ENCODE results near the gene FLRT2.

The FLRT2 gene

DNA sequence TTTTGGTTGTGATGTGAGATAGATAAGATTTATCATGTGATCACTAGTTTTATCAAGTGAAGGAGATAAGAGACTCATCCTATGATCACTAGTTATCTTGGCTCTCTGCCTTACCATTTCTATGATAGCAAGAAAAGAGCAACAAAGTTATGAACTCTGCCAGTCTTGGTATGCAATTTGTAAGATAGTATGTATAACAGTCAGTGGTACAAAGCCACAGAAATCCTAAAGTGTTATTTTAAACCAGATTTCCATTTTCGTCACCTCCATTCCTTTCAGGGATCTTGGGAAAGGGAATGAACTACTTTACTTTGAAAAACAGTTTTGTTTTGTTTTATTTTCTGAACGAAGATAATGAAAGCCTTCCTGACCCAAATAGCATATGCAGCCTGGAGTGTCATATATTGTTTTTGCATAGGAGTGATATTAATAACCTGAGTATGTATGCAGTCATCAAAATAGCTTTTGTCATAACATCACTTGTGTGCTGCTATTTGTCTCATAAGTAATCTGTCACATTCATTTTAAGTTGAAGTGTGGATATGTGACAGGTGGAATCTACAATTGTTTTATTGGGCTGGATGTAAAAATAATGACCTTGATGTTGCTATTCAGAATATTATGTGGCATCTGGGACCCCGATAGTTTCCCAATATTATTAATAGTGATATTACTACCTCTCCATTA lies 35.0 kb downstream of the FLRT2 start:
- H3K4me3 ChIP-seq (ENCODE audit: low read depth, low read length): no peak overlapping the region
- TF ChIP-seq, protein P1, sequence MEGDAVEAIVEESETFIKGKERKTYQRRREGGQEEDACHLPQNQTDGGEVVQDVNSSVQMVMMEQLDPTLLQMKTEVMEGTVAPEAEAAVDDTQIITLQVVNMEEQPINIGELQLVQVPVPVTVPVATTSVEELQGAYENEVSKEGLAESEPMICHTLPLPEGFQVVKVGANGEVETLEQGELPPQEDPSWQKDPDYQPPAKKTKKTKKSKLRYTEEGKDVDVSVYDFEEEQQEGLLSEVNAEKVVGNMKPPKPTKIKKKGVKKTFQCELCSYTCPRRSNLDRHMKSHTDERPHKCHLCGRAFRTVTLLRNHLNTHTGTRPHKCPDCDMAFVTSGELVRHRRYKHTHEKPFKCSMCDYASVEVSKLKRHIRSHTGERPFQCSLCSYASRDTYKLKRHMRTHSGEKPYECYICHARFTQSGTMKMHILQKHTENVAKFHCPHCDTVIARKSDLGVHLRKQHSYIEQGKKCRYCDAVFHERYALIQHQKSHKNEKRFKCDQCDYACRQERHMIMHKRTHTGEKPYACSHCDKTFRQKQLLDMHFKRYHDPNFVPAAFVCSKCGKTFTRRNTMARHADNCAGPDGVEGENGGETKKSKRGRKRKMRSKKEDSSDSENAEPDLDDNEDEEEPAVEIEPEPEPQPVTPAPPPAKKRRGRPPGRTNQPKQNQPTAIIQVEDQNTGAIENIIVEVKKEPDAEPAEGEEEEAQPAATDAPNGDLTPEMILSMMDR (IDR thresholded peaks at IDR 0.05; ENCODE audit: low read depth, low read length): no peak

- H3K4me3 ChIP-seq (ENCODE audit: low read depth, low read length): no peak overlapping the region
- TF ChIP-seq, protein P1 (IDR thresholded peaks at IDR 0.05; ENCODE audit: low read depth, low read length): no peak
Measured at GRCh38 chr14:85565862-85566296, 35.9 kb downstream of the FLRT2 start.

- TF ChIP-seq, protein P1 (IDR thresholded peaks at IDR 0.05; ENCODE audit: low read depth, low read length): no peak
Measured at GRCh38 chr14:85566603-85567002, 36.7 kb downstream of the FLRT2 start.

DNA sequence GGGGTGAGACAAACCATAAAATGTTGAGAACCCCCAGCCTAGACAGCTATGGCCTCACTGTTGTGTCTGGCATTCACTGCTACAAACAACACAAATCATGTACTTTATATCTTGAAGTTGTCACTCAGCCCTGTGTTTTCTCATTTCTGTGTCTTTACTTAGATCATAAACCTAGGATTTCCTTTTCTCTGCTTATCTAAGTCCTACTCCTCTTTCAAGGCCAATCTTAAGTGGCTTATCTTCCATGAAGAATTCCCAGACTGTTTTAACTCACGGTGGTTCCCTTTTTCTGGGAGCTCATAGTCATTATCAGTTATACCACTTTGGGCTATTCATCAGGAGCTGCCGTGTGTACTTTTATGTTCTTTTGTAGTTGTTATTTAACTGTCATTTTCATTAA lies 42.1 kb downstream of the FLRT2 start:
- TF ChIP-seq, protein P1 (IDR thresholded peaks at IDR 0.05; ENCODE audit: low read depth, low read length): no peak
- H3K4me3 ChIP-seq (ENCODE audit: low read depth, low read length): no peak overlapping the region

More at GRCh38 chr14:85566603-85567002, 36.7 kb downstream of the FLRT2 start:
- no peak overlapping the region for H3K4me3 ChIP-seq (ENCODE audit: low read depth, low read length)

DNA sequence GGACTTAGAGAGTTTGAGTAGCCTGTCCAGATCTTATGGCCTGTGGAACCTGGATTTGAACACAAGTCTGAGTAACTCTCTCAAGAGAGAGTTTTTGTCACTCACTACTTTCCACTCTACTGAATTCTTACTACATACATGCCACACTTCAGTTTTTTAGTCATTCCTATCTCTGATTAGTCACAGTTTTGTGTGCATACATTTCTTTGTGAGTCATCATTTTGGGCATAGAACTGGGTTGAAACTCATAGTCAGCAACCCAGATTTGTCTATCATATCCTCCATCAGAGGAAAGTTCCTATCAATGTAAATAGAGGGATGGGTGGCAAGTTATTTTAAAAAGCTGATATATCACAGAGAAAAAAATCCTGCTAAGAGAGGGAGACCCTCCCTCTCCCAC lies 42.9 kb downstream of the FLRT2 start:
- TF ChIP-seq, protein P1 (IDR thresholded peaks at IDR 0.05; ENCODE audit: low read depth, low read length): no peak

DNA sequence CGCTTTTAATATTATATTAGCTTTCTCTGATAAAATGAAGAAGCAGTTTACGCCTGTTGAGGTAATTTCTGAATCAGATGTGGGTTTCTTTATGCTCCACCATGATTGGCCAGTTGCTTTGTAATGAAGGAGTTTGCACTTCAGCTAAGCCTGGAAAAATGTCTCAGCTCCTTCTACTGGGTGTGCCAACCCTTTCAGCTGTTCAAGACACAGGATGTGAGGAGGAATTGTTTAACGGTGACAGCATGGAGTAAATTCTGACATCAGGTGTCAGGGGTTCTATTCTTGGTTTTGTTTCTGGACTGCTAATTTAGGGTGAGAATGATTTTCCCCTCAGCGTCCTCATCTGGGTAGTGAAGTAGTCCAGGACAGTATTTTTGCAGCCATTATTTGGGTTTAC lies 43.5 kb downstream of the FLRT2 start:
- no peak overlapping the region for H3K4me3 ChIP-seq (ENCODE audit: low read depth, low read length)
- TF ChIP-seq, protein P1 (IDR thresholded peaks at IDR 0.05; ENCODE audit: low read depth, low read length): no peak

More for the DNA sequence above, 42.9 kb downstream of the FLRT2 start:
- H3K4me3 ChIP-seq (ENCODE audit: low read depth, low read length): no peak overlapping the region

GRCh38 chr14:85574853-85575616 lies 45.1 kb downstream of the FLRT2 start:
- no peak overlapping the region for H3K4me3 ChIP-seq (ENCODE audit: low read depth, low read length)
- TF ChIP-seq, protein P1 (IDR thresholded peaks at IDR 0.05; ENCODE audit: low read depth, low read length): no peak
